Hepatocyte (in vitro differentiated cells): ENCODE data around the gene NR4A1. TPM values are rescaled to one million over a fixed set of nuclear protein-coding genes. Genes with fewer than 3 reads are reported as not detected.

Experiments
- DNase-seq: peaks from one replicate; pipeline ENCODE4 v3.0.0-alpha.2; 2016; ENCODE audit warnings: low spot score
- H2AFZ ChIP-seq: fragments of 200-600 bp; sonication (generic); 2 replicates; pipeline ENCODE4 v1.6.0; 2016; ENCODE audit warnings: antibody characterized with exemption, mild to moderate bottlenecking
- H3K27ac ChIP-seq: fragments of 200-600 bp; sonication (generic); 2 replicates; pipeline ENCODE4 v1.5.1; 2016; ENCODE audit warnings: mild to moderate bottlenecking
- H3K27me3 ChIP-seq: fragments of 200-600 bp; sonication (generic); 2 replicates; pipeline ENCODE4 v1.6.1; 2016
- H3K36me3 ChIP-seq: fragments of 200-600 bp; sonication (generic); replicated peaks from 2 replicates; pipeline ENCODE4 v1.5.1; 2016; ENCODE audit warnings: low read depth; ENCODE audit not compliant: insufficient read depth
- H3K4me1 ChIP-seq: fragments of 200-600 bp; sonication (generic); 2 replicates; pipeline ENCODE4 v1.5.1; 2016; ENCODE audit warnings: mild to moderate bottlenecking, moderate library complexity; ENCODE audit not compliant: insufficient read depth
- H3K4me2 ChIP-seq: fragments of 200-600 bp; sonication (generic); 2 replicates; pipeline ENCODE4 v1.6.0; 2016
- H3K4me3 ChIP-seq: fragments of 200-600 bp; sonication (generic); 2 replicates; pipeline ENCODE4 v1.5.1; 2016; ENCODE audit warnings: mild to moderate bottlenecking
- H3K79me2 ChIP-seq: fragments of 200-600 bp; sonication (generic); 2 replicates; pipeline ENCODE4 v1.6.0; 2017; ENCODE audit warnings: mild to moderate bottlenecking
- H3K9me2 ChIP-seq: fragments of 200-600 bp; sonication (generic); replicated peaks from 2 replicates; pipeline ENCODE4 v1.6.0; 2017; ENCODE audit warnings: mild to moderate bottlenecking; ENCODE audit not compliant: insufficient read depth
- H3K9me3 ChIP-seq: fragments of 200-600 bp; sonication (generic); 2 replicates; pipeline ENCODE4 v1.5.1; 2016; ENCODE audit warnings: low read depth, mild to moderate bottlenecking
- H4K20me1 ChIP-seq: fragments of 200-600 bp; sonication (generic); 2 replicates; pipeline ENCODE4 v1.6.0; 2016; ENCODE audit warnings: mild to moderate bottlenecking; ENCODE audit not compliant: insufficient read depth, poor library complexity, severe bottlenecking
- EZH2 ChIP-seq: fragments of 200-600 bp; sonication (generic); IDR thresholded peaks from 2 replicates; pipeline ENCODE4 v1.6.1; 2016; ENCODE audit warnings: antibody characterized with exemption, mild to moderate bottlenecking, borderline replicate concordance
- EZH2phosphoT487 ChIP-seq: fragments of 200-600 bp; sonication (generic); IDR thresholded peaks from one replicate; pipeline ENCODE4 v1.6.1; 2018; ENCODE audit warnings: antibody characterized with exemption, mild to moderate bottlenecking, low read depth, moderate library complexity; ENCODE audit not compliant: unreplicated experiment, severe bottlenecking
- WGBS: methylation state at CpG from one replicate; pipeline ENCODE4 v1.1.6; 2016; ENCODE audit warnings: low lambda C conversion rate; ENCODE audit errors: missing lambda C conversion rate; 5-methylcytosine and 5-hydroxymethylcytosine counted together
- polyA plus RNA-seq: library from polyadenylated mRNA; unstranded; fragments of >200 nt; fragmentation: Nextera tagmentation; extraction: Ambion mirVana; gene quantifications from 2 replicates; pipeline ENCODE4 v1.2.1, GENCODE V29; 2016
- total RNA-seq: library from RNA; depleted of rRNA; stranded (reverse); fragments of >200 nt; gene quantifications from 2 replicates; pipeline ENCODE4 v1.2.3, GENCODE V29; 2014
- TF ChIP-seq, protein P1 (sequence below): fragments of 200-600 bp; sonication (generic); IDR thresholded peaks from 2 replicates; pipeline ENCODE4 v1.5.1; 2016; ENCODE audit warnings: antibody characterized with exemption, mild to moderate bottlenecking; ENCODE audit not compliant: poor library complexity

NR4A1 gene
- total and polyA plus RNA-seq, 2 experiments from 2014 or later, result 39.2 to 131 TPM

DNA sequence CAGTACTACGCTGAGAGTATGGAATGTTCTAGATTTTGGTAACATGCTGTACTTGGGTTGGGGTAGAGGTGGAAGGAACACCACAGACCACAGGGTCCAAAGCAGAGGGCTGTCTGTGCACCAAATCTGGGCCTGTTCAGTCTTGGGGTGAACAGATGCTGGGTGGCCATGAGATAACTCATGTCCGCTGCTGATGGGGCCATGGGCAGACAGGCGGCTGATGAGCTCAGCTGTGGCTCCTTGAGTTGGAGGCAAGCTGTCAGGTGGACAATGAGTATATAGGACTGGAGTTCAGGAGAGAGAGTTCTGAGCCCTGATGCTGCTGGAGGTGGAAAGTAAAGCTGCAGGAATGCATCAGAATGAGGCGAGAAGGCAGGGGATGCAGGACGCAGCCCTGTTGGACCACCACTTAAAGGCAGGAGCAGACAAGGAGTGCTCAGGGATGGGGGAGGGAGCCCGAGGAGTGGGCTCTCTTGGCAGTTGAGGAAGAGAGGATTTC, 34.5 kb downstream of the NR4A1 start:
- H3K9me3 ChIP-seq, result no peaks in the 10 kb centered on the region
- H3K9me2 ChIP-seq, result no peaks in the 10 kb centered on the region
- DNase-seq, result no peak
- no peak overlapping the region for H3K4me2 ChIP-seq
- H3K36me3 ChIP-seq, result no peaks in the 10 kb centered on the region
- H3K79me2 ChIP-seq, result no peaks in the 10 kb centered on the region
- H3K27me3 ChIP-seq, result peaks cover 8% of the 10 kb centered on the region
- no peak overlapping the region for H2AFZ ChIP-seq
- H3K27ac ChIP-seq, result no peak overlapping the region
- peaks cover 12% of the 10 kb centered on the region for H3K4me1 ChIP-seq
- 90% methylated on average over 6 of the region's 6 CpGs for WGBS
- H3K4me3 ChIP-seq, result no peak overlapping the region
- no peak for TF ChIP-seq EZH2
- TF ChIP-seq, protein P1, sequence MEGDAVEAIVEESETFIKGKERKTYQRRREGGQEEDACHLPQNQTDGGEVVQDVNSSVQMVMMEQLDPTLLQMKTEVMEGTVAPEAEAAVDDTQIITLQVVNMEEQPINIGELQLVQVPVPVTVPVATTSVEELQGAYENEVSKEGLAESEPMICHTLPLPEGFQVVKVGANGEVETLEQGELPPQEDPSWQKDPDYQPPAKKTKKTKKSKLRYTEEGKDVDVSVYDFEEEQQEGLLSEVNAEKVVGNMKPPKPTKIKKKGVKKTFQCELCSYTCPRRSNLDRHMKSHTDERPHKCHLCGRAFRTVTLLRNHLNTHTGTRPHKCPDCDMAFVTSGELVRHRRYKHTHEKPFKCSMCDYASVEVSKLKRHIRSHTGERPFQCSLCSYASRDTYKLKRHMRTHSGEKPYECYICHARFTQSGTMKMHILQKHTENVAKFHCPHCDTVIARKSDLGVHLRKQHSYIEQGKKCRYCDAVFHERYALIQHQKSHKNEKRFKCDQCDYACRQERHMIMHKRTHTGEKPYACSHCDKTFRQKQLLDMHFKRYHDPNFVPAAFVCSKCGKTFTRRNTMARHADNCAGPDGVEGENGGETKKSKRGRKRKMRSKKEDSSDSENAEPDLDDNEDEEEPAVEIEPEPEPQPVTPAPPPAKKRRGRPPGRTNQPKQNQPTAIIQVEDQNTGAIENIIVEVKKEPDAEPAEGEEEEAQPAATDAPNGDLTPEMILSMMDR, result no peak
- no peak for TF ChIP-seq EZH2phosphoT487
- no peaks in the 10 kb centered on the region for H4K20me1 ChIP-seq

DNA sequence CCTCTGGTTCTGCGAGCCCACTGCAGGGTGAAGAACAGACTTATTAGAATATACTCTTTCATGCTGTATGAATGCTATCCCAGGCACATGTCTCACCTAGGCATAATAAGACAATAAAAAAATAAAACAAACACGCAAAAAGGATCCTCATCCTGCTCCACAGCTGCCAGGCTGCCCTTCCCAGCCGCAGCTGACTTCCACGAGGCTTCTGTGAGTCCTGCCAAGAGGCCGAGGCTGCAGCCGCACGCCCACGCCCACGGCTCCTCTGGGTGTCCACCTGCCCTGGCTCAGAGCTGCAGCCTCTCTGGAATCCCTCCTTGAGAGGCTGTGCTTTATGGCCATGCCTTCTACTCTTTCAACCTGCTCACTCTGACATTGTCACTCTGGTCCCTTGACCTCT, 35.1 kb downstream of the NR4A1 start:
- Histone ChIP-seq H3K4me2 (no peak overlapping the region), H3K9me2 (no peaks in the 10 kb centered on the region), H3K4me3 (no peak overlapping the region), H3K36me3 (no peaks in the 10 kb centered on the region), H2AFZ (no peak overlapping the region), H3K79me2 (no peaks in the 10 kb centered on the region), H3K4me1 (peaks cover 8% of the 10 kb centered on the region), H3K27ac (no peak overlapping the region), H4K20me1 (no peaks in the 10 kb centered on the region), H3K27me3 (peaks cover 14% of the 10 kb centered on the region), H3K9me3 (no peaks in the 10 kb centered on the region)
- DNase-seq, result no peak
- 82% methylated on average over 9 of the region's 9 CpGs for WGBS
- TF ChIP-seq EZH2, result no peak
- TF ChIP-seq, protein P1, result no peak
- no peak for TF ChIP-seq EZH2phosphoT487

DNA sequence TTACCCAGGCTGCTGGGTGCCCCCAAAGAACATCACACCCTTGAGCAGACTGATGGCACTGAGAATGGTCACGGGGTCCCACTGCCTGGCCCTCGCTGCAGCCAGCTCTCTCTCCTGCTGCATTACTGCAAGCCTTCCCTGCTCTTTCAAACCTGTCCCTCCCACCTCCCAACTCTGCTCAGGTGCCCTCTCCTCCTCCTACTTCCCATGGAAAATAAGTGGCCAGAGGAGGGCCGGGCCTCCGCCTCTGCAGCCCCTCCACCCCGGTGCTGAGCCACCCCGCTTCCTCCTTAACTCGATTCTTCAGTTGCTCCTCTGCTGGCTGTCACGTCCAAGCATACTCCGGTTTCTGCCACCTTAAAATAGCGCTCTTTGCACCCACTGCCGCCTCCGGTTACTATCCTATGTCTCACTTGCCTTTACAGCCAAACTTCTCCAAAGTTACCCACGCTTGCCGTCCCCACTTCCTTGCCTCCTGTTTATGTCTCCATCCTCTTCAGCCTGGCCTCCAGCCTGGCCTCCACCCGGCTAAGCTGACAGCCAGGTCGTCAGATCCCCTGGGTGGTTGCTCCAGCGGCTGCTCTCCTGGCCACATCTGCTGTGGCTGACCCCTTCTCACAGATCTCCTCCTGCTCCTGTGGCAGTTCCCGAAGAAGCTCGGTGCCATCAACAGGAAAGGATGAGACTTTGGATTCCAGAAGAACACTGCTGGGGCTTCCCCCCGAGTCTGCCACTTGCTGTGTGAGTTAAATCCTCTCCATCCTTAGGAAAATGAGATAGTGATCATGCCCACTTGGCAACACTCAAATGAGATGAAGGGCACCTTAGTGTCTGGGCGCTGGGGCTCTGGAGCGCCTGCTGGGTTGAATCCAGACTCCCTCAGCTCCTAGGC, 35.9 kb downstream of the NR4A1 start:
- Histone ChIP-seq H2AFZ (no peak overlapping the region), H3K79me2 (no peaks in the 10 kb centered on the region), H4K20me1 (no peaks in the 10 kb centered on the region), H3K27me3 (peaks cover 18% of the 10 kb centered on the region), H3K27ac (no peak overlapping the region), H3K4me3 (no peak overlapping the region), H3K9me2 (no peaks in the 10 kb centered on the region), H3K4me1 (peaks cover under 1% of the 10 kb centered on the region), H3K4me2 (no peak overlapping the region), H3K36me3 (no peaks in the 10 kb centered on the region), H3K9me3 (no peaks in the 10 kb centered on the region)
- TF ChIP-seq EZH2 (no peak), EZH2phosphoT487 (no peak)
- TF ChIP-seq, protein P1, result no peak
- no peak for DNase-seq
- 84% methylated on average over 22 of the region's 22 CpGs for WGBS
